Measurements from ENCODE around the gene LRIG1.

LRIG1 gene

GRCh38 chr3:66394753-66395249 lies 106.0 kb downstream of the LRIG1 start:
- no peak overlapping the region for H3K4me3 ChIP-seq (ENCODE audit: low read depth, low read length)
- TF ChIP-seq, protein P1, sequence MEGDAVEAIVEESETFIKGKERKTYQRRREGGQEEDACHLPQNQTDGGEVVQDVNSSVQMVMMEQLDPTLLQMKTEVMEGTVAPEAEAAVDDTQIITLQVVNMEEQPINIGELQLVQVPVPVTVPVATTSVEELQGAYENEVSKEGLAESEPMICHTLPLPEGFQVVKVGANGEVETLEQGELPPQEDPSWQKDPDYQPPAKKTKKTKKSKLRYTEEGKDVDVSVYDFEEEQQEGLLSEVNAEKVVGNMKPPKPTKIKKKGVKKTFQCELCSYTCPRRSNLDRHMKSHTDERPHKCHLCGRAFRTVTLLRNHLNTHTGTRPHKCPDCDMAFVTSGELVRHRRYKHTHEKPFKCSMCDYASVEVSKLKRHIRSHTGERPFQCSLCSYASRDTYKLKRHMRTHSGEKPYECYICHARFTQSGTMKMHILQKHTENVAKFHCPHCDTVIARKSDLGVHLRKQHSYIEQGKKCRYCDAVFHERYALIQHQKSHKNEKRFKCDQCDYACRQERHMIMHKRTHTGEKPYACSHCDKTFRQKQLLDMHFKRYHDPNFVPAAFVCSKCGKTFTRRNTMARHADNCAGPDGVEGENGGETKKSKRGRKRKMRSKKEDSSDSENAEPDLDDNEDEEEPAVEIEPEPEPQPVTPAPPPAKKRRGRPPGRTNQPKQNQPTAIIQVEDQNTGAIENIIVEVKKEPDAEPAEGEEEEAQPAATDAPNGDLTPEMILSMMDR (conservative IDR thresholded peaks at IDR 0.05; ENCODE audit: low read depth, low read length), result no peak
- peak; percentile 88 for DNase-seq (ENCODE audit: low read depth)

GRCh38 chr3:66394019-66394752 lies 106.6 kb downstream of the LRIG1 start:
- DNase-seq (ENCODE audit: low read depth), result peak; percentile 17

DNA sequence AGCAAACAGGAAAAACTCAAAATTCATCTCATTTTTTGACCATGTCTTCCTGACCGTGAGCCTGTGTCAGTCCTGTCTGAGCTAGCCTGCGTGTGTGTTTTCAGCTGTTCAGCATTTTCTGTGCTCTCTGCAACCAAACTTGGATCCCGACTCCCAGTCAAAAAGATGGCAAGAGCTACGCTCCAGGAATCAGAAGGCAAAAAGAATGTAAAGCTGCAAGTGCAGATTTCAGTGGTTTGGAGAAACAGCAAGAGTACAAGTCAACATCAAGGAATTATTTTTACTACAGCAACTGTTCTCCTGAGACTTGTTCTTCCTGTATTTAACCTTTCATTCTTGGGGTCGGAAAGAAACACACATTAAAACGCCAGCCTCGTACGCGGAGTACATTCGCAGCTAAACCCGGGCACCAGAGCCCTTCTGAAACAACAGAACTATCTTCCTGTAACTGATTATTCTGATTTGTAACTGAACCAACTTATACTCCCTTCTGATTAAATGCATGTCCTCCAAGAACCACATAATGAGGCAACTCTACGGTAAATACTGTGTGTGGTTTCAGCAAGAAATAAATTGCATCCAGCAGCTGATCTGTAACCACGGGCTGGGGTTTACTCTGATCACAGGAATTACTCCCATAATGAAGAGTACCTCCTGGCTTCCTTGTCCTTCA lies 107.4 kb downstream of the LRIG1 start:
- TF ChIP-seq, protein P1 (conservative IDR thresholded peaks at IDR 0.05; ENCODE audit: low read depth, low read length), result no peak
- peak; percentile 80 for DNase-seq (ENCODE audit: low read depth)
- H3K4me3 ChIP-seq (ENCODE audit: low read depth, low read length), result no peak overlapping the region

More at GRCh38 chr3:66394019-66394752, 106.6 kb downstream of the LRIG1 start:
- TF ChIP-seq, protein P1 (conservative IDR thresholded peaks at IDR 0.05; ENCODE audit: low read depth, low read length), result no peak
- no peak overlapping the region for H3K4me3 ChIP-seq (ENCODE audit: low read depth, low read length)

DNA sequence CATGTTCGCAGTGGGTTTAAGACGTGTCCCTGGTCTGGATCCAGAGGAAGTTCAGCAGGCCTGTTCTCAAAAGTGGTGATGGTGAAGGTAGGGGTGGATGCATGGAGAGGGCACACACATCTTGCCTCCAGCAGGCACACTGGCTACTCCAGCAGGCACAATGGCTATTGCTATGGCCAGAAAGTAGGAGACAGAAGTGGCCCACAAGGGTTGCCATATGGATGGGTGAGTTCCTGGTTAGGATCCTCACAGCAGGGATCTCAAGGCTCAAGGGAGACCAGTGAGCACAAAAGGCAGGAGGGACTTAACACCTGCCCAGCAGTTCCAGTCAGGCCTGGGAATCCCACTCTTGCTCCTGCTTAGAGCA lies 107.9 kb downstream of the LRIG1 start:
- H3K4me3 ChIP-seq (ENCODE audit: low read depth, low read length), result no peak overlapping the region
- TF ChIP-seq, protein P1 (conservative IDR thresholded peaks at IDR 0.05; ENCODE audit: low read depth, low read length), result no peak
- no peak for DNase-seq (ENCODE audit: low read depth)

- DNase-seq (ENCODE audit: low read depth), result no peak
- TF ChIP-seq, protein P1 (conservative IDR thresholded peaks at IDR 0.05; ENCODE audit: low read depth, low read length), result no peak
- no peak overlapping the region for H3K4me3 ChIP-seq (ENCODE audit: low read depth, low read length)
Measured at GRCh38 chr3:66392512-66392911, 108.3 kb downstream of the LRIG1 start.

DNA sequence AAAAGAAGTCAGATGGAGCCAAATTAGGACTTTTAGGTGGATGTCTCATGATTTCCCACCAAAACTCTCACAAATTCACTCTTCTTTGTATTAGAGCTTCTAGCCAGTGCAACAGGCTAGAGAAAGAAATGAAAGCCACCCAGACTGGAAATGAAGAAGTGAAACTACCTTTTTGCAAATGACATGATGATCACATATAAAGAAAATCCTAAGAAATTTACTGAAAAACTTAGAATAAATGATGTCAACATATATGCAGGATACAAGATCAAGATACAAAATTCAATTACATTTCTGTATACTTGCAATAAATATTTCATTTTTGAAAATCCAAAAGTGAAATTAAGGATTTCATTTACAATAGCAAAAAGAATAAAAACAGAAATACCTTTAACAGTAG lies 110.8 kb downstream of the LRIG1 start:
- TF ChIP-seq, protein P1 (conservative IDR thresholded peaks at IDR 0.05; ENCODE audit: low read depth, low read length), result no peak
- H3K4me3 ChIP-seq (ENCODE audit: low read depth, low read length), result no peak overlapping the region
- DNase-seq (ENCODE audit: low read depth), result no peak
